Stimulated activated CD4-positive, alpha-beta T cell treated with anti-CD3 and anti-CD28 coated beads, Interleukin-1b, Interleukin-23, amount 100 ng/mL, for 1 hour (primary cell): Measurements from ENCODE around the gene ADARB1.

ENCODE experiments used
- DNase-seq, 2 donors: peaks; one replicate each; pipeline ENCODE4 v3.0.0-alpha.2; 2020; ENCODE audit warnings: low read depth in 2 of 2

Gene ADARB1

GRCh38 chr21:45054927-45055612, 19.3 kb upstream of the ADARB1 start:
- DNase-seq, result no peak

- DNase-seq, result no peak
Observed at GRCh38 chr21:45055861-45056260, 18.5 kb upstream of the ADARB1 start.

DNA sequence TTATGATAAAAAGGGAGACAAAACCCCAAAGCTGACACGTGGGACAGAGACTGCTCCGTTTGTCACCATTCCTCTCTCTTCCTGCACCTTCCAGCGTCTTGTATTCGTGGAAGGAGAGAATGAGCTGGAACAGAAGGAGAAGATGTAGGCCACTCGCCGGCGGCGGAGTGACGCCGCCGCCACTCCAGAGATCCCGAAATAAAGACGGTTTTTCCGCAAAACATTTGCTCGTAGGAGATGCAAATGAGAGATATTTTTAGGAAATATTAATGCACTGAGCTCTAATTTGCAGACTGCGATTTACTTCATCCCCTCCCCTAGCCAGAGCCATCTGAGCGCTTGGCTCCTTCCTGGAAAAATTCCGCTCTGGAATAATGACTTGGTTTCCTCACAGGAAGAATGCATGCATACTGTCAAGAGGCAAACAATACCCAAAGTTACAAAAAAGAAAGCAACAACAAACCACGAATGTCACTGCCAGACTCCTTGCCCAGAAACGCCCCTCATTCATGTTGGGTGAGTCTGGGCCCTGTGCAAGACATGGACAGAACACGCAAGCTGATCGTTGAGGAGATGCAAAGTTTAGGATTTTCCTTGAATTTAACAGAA, 18.0 kb upstream of the ADARB1 start:
- no peak for DNase-seq

DNA sequence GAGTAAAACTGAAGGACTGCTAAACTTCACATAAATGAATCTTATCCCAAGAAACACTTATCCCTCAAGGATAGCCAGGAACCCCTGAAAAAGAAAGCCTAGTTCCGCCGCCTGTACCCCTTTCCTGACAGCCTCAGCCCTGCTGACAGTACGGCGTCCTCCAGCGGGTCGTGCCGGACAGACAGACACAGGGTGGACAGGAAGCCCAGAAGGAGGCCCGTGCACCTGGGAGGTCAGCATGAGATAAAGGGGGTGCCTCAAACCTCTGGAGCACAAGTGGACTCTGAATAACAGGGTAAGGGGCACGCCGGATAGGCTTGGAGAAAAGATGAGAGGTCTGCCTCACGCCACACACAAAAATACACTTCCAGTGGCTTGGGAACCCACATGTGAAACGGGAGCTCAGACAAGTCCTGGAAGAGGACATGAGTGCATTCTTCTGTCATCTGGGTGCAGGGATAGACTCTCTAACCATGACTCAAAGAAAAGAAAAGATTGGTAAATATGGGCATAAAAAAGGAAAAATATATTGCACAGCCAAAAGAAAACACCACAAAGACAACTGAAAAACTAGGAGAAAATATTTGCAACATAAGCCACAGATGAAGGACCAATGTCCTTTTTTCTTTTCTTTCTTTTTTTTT, 17.3 kb upstream of the ADARB1 start:
- no peak for DNase-seq

- DNase-seq, result no peak
Observed at GRCh38 chr21:45057886-45058285, 16.5 kb upstream of the ADARB1 start.

- DNase-seq, result no peak
Observed at GRCh38 chr21:45059121-45059520, 15.3 kb upstream of the ADARB1 start.

DNA sequence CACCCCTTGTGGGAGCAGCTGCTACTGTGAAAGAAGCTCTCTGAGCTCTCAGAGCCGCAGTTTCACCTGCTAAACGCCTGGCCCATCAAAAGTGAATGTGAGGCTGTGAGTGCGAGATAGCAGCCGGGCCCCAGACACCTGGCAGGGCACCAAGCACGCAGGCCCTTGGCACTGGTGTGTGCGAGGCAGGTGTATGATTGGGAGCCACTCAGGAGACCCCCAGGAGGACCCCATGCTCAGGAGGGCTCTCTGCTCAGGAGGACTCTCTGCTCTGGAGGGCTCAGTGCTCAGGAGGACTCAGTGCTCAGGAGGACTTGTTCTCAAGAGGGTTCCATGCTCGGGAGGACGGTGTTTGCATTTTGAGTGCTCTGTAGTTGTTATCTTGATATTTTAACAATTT, 14.3 kb upstream of the ADARB1 start:
- no peak for DNase-seq

- no peak for DNase-seq
Observed at GRCh38 chr21:45060675-45061311, 13.6 kb upstream of the ADARB1 start.

DNA sequence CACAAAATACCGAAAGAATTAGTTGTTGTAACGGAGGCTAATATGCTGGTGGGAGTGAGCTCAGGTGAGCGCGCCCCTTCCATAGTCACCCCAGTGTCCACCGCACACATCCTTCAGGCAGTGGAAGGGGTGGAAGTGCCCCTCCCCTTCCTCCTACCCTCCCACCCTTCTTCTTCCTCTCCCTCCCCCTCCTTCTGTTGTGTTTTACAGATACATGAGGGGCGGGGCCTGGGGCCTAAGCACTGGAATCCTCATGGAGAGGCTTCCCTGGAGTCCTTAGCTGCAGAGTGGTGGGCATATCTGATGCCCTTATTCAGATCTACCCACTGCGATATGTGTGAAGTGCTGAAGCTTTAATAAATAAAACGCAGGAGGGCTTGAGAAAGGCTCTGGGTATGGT, 10.3 kb upstream of the ADARB1 start:
- DNase-seq, result no peak

- DNase-seq, result no peak
Observed at GRCh38 chr21:45064618-45065399, 9.6 kb upstream of the ADARB1 start.

GRCh38 chr21:45067462-45068285, 6.7 kb upstream of the ADARB1 start:
- DNase-seq, result no peak

GRCh38 chr21:45069085-45069484, 5.3 kb upstream of the ADARB1 start:
- no peak for DNase-seq

- no peak for DNase-seq
Observed at GRCh38 chr21:45069711-45070110, 4.7 kb upstream of the ADARB1 start.

GRCh38 chr21:45071078-45071873, 3.1 kb upstream of the ADARB1 start:
- DNase-seq, result no peak

DNA sequence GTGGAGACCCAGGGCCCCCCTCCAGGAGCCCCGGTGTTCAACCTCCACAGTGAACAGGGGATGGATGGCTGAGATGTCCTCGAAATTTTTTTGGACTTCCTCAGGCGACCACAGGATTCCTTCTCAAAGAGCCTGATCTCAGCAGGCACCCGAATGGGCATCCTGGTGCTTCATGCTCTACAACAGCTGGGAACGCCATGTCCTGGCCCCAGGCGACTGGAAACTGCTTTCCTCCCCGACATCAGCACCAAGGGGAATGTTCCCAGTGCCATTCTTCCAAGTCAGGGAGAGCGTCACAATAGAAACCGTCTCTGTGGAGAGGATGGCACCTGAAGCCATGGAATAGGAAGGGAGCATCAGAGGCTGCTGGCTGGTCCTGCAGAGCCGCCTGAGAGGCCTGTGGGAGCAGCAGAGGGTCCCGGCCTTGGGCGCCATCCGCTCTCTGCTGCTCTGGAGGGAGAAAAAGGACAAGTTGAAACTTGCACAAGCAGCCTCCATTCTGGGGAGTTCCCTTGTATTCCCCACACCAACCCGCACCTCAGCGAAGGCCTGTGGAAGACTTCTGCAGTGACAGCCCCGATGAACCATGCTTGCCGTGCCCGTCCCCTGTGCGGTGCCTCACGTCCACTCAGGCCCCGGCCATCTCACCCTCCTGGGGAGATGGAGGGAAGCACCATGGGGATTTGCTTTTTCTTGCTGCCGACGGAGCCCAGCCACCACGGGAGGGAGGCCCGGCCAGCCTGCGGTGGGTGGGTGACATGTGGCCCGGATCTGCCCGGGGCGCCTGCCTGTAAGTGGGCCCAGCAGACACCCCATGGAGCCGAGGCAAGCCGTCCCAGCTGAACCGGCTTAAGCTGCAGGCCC, 2.3 kb upstream of the ADARB1 start:
- DNase-seq, result no peak

GRCh38 chr21:45072738-45073300, 1.6 kb upstream of the ADARB1 start:
- no peak for DNase-seq

DNA sequence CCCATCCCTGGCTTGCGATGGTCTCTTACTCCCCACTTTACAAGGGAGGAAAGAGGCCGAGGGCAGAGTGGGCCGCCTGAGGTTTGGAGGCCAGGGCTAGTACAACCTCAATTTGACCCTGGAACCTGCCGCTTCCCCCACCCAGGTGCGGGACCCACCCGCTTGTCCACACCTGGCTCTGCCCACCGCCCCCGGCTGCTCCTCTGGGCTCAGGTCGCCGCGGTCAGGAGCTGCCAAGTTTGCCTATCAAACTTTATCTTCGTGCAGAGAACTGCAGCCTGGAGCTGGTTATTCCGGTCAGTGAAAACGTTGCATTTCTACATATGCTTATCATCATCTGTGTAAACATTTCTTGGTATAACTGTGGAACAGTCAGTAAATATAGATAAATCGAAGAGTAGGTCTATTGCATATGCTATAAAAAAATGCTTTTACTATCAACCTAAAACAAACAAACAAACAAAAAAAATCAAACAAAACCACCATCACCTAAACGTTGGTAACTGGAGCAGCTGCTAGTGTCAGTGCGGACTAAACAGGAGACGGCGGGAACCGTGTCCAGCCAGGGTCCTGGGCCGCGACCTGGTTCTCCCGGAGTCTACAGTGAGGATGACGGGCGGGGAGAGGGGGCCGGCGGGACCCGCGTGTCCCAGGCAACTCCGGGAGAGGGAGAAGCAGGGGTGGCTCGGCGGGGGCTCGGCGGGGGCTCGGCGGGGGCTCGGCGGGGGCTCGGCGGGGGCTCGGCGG, 906 bp upstream of the ADARB1 start:
- DNase-seq, result no peak
